Cardiac fibroblast (primary cell): ENCODE results near the gene CDH13.

Source experiments
- DNase-seq, 2 donors: peaks; one replicate each; pipeline versions ENCODE4 v3.0.0 to v3.0.0-alpha.2; 2010; ENCODE audit warnings: low read depth in 2 of 2
- H3K4me3 ChIP-seq, 2 donors: replicated peaks in 1 of 2; 1 replicate in 1 of 2; 2 replicates in 1 of 2; pipeline ENCODE4 v1.5.1; 2011; ENCODE audit warnings: low read depth in 2 of 2, low read length in 2 of 2, mild to moderate bottlenecking in 2 of 2, moderate library complexity in 1 of 2
- TF ChIP-seq, protein P1 (sequence below): IDR thresholded peaks from one replicate; pipeline ENCODE4 v1.5.1; 2011; ENCODE audit warnings: low read depth, mild to moderate bottlenecking, low read length, inconsistent platforms

CDH13 gene

DNA sequence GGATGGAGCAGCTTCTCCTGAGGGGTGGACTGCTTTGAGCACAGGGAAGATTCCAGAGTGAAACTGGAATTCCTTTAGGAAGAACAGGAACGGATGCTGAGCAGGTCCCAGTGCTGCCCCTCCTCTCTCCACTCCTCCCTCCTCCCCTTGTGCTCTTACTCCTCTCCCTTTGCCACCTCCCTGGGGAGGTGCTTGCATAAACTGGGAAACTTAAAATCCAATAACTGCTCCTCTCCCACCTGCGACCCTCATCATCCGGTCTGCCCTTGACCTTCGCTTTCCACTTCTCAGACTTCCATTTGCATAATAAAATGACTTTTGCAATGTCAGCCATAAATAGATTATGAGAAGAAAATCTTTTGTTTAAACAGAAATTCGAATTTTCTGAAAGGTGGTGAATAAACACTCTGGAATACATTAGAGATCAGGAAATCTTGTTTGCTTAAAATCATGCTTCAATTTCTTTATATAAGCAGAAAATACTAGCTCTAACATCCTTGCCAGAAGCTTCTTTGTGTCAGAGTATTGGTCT lies 1204.8 kb downstream of the CDH13 start:
- no peak for DNase-seq
- no peak overlapping the region for H3K4me3 ChIP-seq
- TF ChIP-seq, protein P1, sequence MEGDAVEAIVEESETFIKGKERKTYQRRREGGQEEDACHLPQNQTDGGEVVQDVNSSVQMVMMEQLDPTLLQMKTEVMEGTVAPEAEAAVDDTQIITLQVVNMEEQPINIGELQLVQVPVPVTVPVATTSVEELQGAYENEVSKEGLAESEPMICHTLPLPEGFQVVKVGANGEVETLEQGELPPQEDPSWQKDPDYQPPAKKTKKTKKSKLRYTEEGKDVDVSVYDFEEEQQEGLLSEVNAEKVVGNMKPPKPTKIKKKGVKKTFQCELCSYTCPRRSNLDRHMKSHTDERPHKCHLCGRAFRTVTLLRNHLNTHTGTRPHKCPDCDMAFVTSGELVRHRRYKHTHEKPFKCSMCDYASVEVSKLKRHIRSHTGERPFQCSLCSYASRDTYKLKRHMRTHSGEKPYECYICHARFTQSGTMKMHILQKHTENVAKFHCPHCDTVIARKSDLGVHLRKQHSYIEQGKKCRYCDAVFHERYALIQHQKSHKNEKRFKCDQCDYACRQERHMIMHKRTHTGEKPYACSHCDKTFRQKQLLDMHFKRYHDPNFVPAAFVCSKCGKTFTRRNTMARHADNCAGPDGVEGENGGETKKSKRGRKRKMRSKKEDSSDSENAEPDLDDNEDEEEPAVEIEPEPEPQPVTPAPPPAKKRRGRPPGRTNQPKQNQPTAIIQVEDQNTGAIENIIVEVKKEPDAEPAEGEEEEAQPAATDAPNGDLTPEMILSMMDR, result no peak

DNA sequence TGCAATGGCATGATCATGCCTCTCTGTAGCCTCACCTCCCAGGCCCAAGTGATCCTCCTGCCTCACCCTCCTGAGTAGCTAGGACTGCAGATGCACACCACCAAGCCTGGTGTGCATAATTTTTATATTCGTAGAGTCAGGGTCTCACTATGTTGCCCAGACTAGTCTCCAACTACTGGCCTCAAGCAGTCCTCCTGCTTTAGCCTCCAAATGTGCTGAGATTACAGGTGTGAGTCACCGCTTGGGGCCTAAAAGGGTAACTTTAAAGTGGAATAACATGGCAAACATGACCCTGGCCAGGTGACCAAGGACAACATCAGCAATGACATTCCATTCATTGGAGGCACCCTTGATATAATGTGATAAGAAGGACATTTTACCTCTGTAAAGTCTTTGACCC lies 1207.2 kb downstream of the CDH13 start:
- TF ChIP-seq, protein P1, result no peak
- no peak overlapping the region for H3K4me3 ChIP-seq

GRCh38 chr16:83835586-83836566 lies 1209.1 kb downstream of the CDH13 start:
- peak; percentile 77 to 81 for DNase-seq
- no peak overlapping the region for H3K4me3 ChIP-seq
- TF ChIP-seq, protein P1, result no peak

More for the DNA sequence above, 1207.2 kb downstream of the CDH13 start:
- DNase-seq, result no peak

DNA sequence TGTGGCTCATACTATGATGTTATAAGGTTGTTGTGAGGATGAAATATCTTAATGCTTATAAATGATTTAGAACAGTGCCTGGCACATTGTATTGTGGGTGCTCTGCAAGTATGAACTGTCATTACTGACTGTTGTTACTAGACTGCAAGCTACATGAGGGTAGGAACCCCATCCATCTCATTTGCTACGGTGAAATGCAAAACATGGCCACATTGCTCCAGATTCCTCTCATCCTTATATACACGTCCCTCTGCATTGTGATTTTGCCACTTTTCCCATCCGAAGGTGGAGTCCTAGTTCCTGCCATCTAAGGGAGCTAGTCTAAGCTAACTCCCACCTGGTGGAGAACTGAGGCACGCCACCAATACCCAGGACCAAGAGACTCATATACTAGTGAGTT lies 1210.8 kb downstream of the CDH13 start:
- DNase-seq, result no peak
- no peak overlapping the region for H3K4me3 ChIP-seq
- TF ChIP-seq, protein P1, result no peak

DNA sequence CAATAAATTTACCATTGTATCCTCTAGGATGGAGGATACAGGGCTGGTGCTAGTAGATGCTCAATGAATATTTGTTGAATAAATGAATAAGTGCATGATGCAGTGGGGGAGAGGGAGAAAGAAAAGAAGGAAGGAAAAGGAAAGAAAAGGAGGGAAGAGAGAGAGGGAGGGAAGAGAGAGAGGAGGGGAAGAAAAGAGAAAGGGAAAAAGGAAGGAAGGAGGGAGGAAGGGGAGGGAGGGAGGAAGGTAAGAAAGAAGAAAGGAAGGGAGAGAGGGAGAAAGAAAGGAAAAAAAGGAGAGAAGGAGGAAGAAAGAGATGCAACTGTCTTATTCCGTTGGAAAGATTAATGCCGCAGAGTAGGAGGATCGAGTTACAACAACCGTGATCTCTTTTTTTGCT lies 1211.4 kb downstream of the CDH13 start:
- no peak for DNase-seq
- H3K4me3 ChIP-seq, result no peak overlapping the region
- TF ChIP-seq, protein P1, result no peak

GRCh38 chr16:83839561-83839960 lies 1212.8 kb downstream of the CDH13 start:
- no peak overlapping the region for H3K4me3 ChIP-seq
- DNase-seq, result no peak
- TF ChIP-seq, protein P1, result no peak
